Body of pancreas (tissue), 4 donors: ENCODE data around the gene CPNE2. TPM values are rescaled to one million over a fixed set of nuclear protein-coding genes. Genes with fewer than 3 reads are reported as not detected.

ENCODE experiments used
- ATAC-seq: fragments of 150-250 bp; one replicate; pipeline ENCODE4 v1.9.1; 2016
- DNase-seq, 4 donors: peaks; one replicate each; pipeline ENCODE4 v3.0.0-alpha.2; 2019
- H3K27ac ChIP-seq, 4 donors: fragments of 200-600 bp; sonication (generic); 1 replicate in 3 of 4; 2 replicates in 1 of 4; pipeline versions ENCODE4 v1.5.1 to v1.6.1; 2016 to 2019; ENCODE audit warnings: mild to moderate bottlenecking in 1 of 4, mixed read lengths in 1 of 4, moderate library complexity in 1 of 4
- H3K27me3 ChIP-seq, 2 donors: fragments of 200-600 bp; sonication (generic); one replicate each; pipeline ENCODE4 v1.6.0; 2016; ENCODE audit warnings: mild to moderate bottlenecking in 1 of 2
- H3K36me3 ChIP-seq, 2 donors: fragments of 200-600 bp; sonication (generic); replicated peaks in 1 of 2; 2 replicates each; pipeline ENCODE4 v1.5.1; 2016; ENCODE audit warnings: low read depth in 2 of 2; ENCODE audit not compliant: insufficient read depth in 1 of 2
- H3K4me1 ChIP-seq: fragments of 200-600 bp; sonication (generic); one replicate; pipeline ENCODE4 v1.6.0; 2016
- H3K4me3 ChIP-seq, 2 donors: fragments of 200-600 bp; sonication (generic); 1 replicate in 1 of 2; 2 replicates in 1 of 2; pipeline ENCODE4 v1.5.1; 2016 to 2019
- H3K9me3 ChIP-seq, 3 donors: fragments of 200-600 bp; sonication (generic); 1 replicate in 2 of 3; 2 replicates in 1 of 3; pipeline ENCODE4 v1.5.1; 2016
- POLR2A ChIP-seq, 3 donors: fragments of 450-650 bp; IDR thresholded peaks; one replicate each; pipeline ENCODE4 v1.6.1; 2016; ENCODE audit warnings: antibody characterized with exemption in 3 of 3, mild to moderate bottlenecking in 2 of 3
- WGBS, 2 donors: methylation state at CpG; one replicate each; pipeline ENCODE4 v1.1.5; 2017; 5-methylcytosine and 5-hydroxymethylcytosine counted together
- intact Hi-C: fragments of 100-400 bp; cut with DNase I; formaldehyde crosslinking; loops from one replicate; pipeline ENCODE4 v1.15.1; 2023
- total RNA-seq, 2 donors: library from RNA; depleted of rRNA; stranded (reverse); fragments of >200 nt; gene quantifications; one replicate each; pipeline ENCODE4 v1.1.0, GENCODE V29; 2016
- TF ChIP-seq, protein P1 (sequence below), 7 experiments: fragments of 450-650 bp in 4 of 7; fragments of 200-600 bp in 3 of 7; sonication (generic) in 3 of 7; IDR thresholded peaks; one replicate each; pipeline ENCODE4 v1.5.1; 2016 to 2019; ENCODE audit warnings: antibody characterized with exemption in 7 of 7

Gene CPNE2
- total RNA-seq, 2 donors from 2014 or later = 8.8 to 16.5 TPM

DNA sequence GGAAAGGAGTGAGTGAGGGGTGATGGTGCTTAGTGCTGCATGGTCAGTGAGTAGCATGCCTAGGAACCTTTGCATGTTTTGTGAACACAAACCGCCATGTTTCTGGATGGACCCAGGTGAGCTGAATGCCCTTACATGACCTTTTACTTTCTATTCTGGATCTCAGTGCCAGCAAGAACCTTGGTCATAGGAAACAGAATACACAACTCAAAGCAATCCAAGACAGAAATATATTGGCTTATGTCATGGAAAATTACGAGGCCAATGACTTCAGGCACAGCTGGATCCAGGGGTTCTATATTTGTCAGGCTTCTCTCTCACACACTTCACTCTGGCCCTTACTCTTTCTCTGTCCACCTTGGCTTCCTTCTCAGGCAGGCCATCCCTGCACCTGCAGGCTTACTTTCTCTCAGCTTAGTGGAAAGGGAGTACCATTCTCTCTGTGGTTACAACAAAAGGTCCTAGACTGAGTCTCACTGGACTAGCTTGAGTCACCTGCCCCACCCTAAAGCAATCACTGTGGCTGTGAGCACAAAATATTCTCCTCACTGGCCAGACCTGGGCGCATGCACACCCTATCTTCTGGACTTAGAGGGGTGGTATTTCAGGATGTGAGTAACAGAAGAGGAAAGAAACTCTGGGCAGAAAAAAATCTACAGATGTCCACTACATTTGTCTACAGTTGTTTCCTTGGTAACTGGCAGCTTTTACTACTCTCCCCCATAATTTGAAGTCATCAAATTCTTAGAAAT, 20.4 kb upstream of the CPNE2 start:
- DNase-seq (no peak), ATAC-seq (no peak)
- Histone ChIP-seq H3K9me3 (no peaks in the 10 kb centered on the region), H3K27ac (no peak overlapping the region), H3K4me3 (no peak overlapping the region), H3K4me1 (no peaks in the 10 kb centered on the region), H3K27me3 (no peaks in the 10 kb centered on the region), H3K36me3 (no peaks in the 10 kb centered on the region)
- WGBS, 2 donors = 66 to 75% methylated on average over 3 of the region's 3 CpGs
- TF ChIP-seq POLR2A (IDR thresholded peaks at IDR 0.05) = no peak
- TF ChIP-seq, protein P1, sequence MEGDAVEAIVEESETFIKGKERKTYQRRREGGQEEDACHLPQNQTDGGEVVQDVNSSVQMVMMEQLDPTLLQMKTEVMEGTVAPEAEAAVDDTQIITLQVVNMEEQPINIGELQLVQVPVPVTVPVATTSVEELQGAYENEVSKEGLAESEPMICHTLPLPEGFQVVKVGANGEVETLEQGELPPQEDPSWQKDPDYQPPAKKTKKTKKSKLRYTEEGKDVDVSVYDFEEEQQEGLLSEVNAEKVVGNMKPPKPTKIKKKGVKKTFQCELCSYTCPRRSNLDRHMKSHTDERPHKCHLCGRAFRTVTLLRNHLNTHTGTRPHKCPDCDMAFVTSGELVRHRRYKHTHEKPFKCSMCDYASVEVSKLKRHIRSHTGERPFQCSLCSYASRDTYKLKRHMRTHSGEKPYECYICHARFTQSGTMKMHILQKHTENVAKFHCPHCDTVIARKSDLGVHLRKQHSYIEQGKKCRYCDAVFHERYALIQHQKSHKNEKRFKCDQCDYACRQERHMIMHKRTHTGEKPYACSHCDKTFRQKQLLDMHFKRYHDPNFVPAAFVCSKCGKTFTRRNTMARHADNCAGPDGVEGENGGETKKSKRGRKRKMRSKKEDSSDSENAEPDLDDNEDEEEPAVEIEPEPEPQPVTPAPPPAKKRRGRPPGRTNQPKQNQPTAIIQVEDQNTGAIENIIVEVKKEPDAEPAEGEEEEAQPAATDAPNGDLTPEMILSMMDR (IDR thresholded peaks at IDR 0.05) = no peak
- intact Hi-C loops = no loop called here

DNA sequence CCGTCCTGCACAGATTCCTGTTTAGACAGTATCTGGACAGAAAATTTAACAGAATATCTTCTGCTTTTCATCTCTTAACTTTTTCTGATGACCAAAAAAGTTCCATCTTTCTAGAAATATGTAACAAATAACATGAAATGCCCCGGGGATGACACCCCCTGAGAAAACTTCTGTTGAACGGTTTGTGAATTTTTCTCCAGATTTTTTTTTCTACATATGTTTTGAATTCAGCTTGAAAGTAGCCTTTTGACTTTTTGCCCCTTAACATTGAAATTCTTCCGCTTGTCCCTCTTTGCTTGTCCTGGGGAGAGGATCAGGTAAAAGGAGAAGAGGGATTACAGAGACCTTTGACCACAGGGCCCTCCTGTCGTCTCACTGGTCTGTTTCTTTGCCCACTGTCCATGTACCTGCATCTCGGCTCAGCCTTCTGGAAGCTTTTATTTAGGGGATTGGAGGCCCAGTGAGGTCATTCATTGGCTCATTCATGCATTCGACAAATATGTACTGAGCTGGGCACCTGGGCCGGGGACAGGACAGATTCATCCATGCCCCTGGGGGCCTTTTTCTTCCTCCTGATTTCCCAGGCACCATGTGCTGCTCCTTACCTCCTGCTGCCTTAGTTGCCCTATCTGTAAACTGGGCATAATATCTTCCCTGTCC, 19.6 kb upstream of the CPNE2 start:
- 69% methylated on average over 8 of the region's 8 CpGs for WGBS, 2 donors
- TF ChIP-seq, protein P1 (IDR thresholded peaks at IDR 0.05) = no peak
- no peak for TF ChIP-seq POLR2A (IDR thresholded peaks at IDR 0.05)
- no peaks in the 10 kb centered on the region for H3K4me1 ChIP-seq
- H3K27me3 ChIP-seq = no peaks in the 10 kb centered on the region
- no peak for ATAC-seq
- no peak for DNase-seq
- no peaks in the 10 kb centered on the region for H3K9me3 ChIP-seq
- no peak overlapping the region for H3K4me3 ChIP-seq
- no peaks in the 10 kb centered on the region for H3K36me3 ChIP-seq
- no peak overlapping the region for H3K27ac ChIP-seq
- intact Hi-C loops = no loop called here

DNA sequence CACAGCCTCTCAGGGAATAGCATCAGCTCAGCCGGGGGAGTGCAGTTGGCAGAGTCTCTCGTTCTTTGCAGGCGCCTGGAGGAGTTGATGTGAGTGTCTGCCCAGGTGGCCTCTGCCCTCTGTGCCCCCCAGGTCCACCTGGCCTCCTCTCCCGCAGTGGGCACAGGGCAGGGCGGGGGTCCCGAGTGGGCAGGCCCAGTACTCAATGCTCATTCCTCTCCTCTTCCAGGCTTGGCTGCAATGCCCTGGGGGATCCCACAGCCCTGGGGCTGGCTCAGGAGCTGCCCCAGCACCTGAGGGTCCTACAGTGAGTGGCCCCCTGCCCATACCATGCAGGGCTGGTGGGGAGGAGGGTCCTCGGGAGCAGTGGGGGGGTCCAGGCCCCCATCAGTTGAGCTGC, 14.7 kb upstream of the CPNE2 start:
- 55 to 100% methylated on average over 1 to 5 of the region's 7 CpGs for WGBS, 2 donors
- Histone ChIP-seq H3K9me3 (no peaks in the 10 kb centered on the region), H3K4me3 (no peak overlapping the region), H3K36me3 (no peaks in the 10 kb centered on the region), H3K27me3 (no peaks in the 10 kb centered on the region), H3K4me1 (no peaks in the 10 kb centered on the region), H3K27ac (no peak overlapping the region)
- TF ChIP-seq, protein P1 (IDR thresholded peaks at IDR 0.05) = no peak
- TF ChIP-seq POLR2A (IDR thresholded peaks at IDR 0.05) = no peak
- ATAC-seq = no peak
- no peak for DNase-seq
- intact Hi-C loops = no loop called here

DNA sequence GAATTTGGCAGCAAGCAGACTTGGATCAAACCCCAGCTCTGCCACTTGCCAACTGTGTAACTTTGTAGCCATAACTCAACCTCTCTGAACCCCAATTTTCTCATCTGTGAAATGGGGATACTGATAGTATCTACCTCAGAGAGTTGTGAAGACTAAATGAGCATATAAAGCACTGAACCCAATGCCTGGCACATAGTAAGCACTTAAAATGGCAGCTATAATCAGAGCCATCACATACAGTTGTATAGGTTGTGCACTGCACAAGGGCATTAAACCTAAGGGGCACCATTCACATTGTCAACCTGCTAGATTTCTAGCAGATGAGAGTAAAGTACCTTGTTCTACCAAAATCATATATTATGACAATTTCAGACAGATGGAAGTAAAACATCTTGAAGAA, 10.6 kb upstream of the CPNE2 start:
- Histone ChIP-seq H3K9me3 (no peaks in the 10 kb centered on the region), H3K27ac (no peak overlapping the region), H3K27me3 (no peaks in the 10 kb centered on the region), H3K4me3 (no peak overlapping the region), H3K36me3 (no peaks in the 10 kb centered on the region), H3K4me1 (peaks cover 4% of the 10 kb centered on the region)
- no peak for TF ChIP-seq POLR2A (IDR thresholded peaks at IDR 0.05)
- TF ChIP-seq, protein P1 (IDR thresholded peaks at IDR 0.05) = no peak
- DNase-seq = no peak
- ATAC-seq = no peak
- intact Hi-C loops = no loop called here

DNA sequence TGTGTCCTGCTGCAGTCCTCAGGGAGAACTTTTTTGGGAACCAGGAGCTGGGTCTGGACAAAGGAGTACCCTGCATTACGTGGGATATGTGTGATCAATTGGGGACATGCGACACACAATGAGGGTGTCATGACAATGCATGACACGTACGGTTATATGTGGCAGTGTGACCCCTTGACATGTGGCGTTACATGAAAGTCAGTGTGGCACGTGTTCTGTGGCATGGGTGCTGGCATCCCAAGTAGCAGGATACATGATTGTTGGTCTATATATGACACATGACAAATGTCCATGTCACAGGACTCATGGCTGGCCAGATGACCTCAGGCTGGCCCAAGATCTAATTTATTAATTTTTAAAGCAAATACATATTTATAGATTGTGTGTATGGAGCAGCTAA, 9.7 kb upstream of the CPNE2 start:
- Histone ChIP-seq H3K4me3 (no peak overlapping the region), H3K27ac (no peak overlapping the region), H3K4me1 (peaks cover 4% of the 10 kb centered on the region), H3K27me3 (no peaks in the 10 kb centered on the region), H3K9me3 (no peaks in the 10 kb centered on the region), H3K36me3 (no peaks in the 10 kb centered on the region)
- WGBS, 2 donors = 80 to 83% methylated on average over 6 of the region's 6 CpGs
- DNase-seq (no peak), ATAC-seq (no peak)
- TF ChIP-seq, protein P1 (IDR thresholded peaks at IDR 0.05) = no peak
- no peak for TF ChIP-seq POLR2A (IDR thresholded peaks at IDR 0.05)
- intact Hi-C loops = no loop called here
